Measurements from ENCODE around the gene SSBP2. TPM values are rescaled to one million over a fixed set of nuclear protein-coding genes. Genes with fewer than 3 reads are reported as not detected.
"Not testable (repeated sequence)": the region's sequence is repeated elsewhere in the genome, so short reads cannot be mapped to it uniquely, and the experiment has no call there.

The SSBP2 gene
- total RNA-seq, 2 experiments from 2014 or later = 28.1 to 30.3 TPM

GRCh38 chr5:81719743-81720345, 31.1 kb downstream of the SSBP2 start:
- no peak overlapping the region for H3K27ac Mint-ChIP-seq
- H3K36me3 Mint-ChIP-seq (ENCODE audit: low read depth) = peaks cover 3% of the 10 kb centered on the region
- H3K4me3 Mint-ChIP-seq = no peak overlapping the region
- CTCF ChIA-PET = no interaction called here
- H3K27me3 Mint-ChIP-seq = no peaks in the 10 kb centered on the region
- DNase-seq = no peak
- no peaks in the 10 kb centered on the region for H3K9me3 Mint-ChIP-seq
- peaks cover 15% of the 10 kb centered on the region for H3K4me1 Mint-ChIP-seq
- POLR2A ChIA-PET = interaction anchor here (0.6 to 1.4 kb wide), 2 partner anchors 31 to 417 kb away, joined by 4 read pairs; partner anchors contain the start of gene SSBP2

- no peak overlapping the region for H3K4me3 Mint-ChIP-seq
- H3K9me3 Mint-ChIP-seq = peaks cover 1% of the 10 kb centered on the region
- ChIA-PET POLR2A (interaction anchor here (0.6 kb wide), 1 partner anchor 40 kb away, joined by 3 read pairs; no protein-coding TSS in a partner anchor), CTCF (interaction anchor here (0.5 kb wide), 1 partner anchor 543 kb away, joined by 3 read pairs; no protein-coding TSS in a partner anchor)
- peaks cover 15% of the 10 kb centered on the region for H3K4me1 Mint-ChIP-seq
- DNase-seq = no peak
- peaks cover 3% of the 10 kb centered on the region for H3K36me3 Mint-ChIP-seq (ENCODE audit: low read depth)
- no peak overlapping the region for H3K27ac Mint-ChIP-seq
- no peaks in the 10 kb centered on the region for H3K27me3 Mint-ChIP-seq
Observed at GRCh38 chr5:81718300-81718699, 32.6 kb downstream of the SSBP2 start.

GRCh38 chr5:81717860-81718259, 33.0 kb downstream of the SSBP2 start:
- H3K9me3 Mint-ChIP-seq = peaks cover 1% of the 10 kb centered on the region
- CTCF ChIA-PET = no interaction called here
- POLR2A ChIA-PET = interaction anchor here (0.6 kb wide), 1 partner anchor 39 kb away, joined by 3 read pairs; no protein-coding TSS in a partner anchor
- no peak for DNase-seq
- no peak overlapping the region for H3K4me3 Mint-ChIP-seq
- peaks cover 15% of the 10 kb centered on the region for H3K4me1 Mint-ChIP-seq
- H3K36me3 Mint-ChIP-seq (ENCODE audit: low read depth) = peaks cover 3% of the 10 kb centered on the region
- H3K27ac Mint-ChIP-seq = no peak overlapping the region
- no peaks in the 10 kb centered on the region for H3K27me3 Mint-ChIP-seq

- POLR2A ChIA-PET = no interaction called here
- Mint-ChIP-seq H3K4me3 (no peak overlapping the region), H3K27ac (no peak overlapping the region), H3K4me1 (peaks cover 15% of the 10 kb centered on the region), H3K27me3 (no peaks in the 10 kb centered on the region), H3K36me3 (ENCODE audit: low read depth) (peaks cover 3% of the 10 kb centered on the region), H3K9me3 (peaks cover 1% of the 10 kb centered on the region)
- DNase-seq = no peak
- CTCF ChIA-PET = no interaction called here
Observed at GRCh38 chr5:81717226-81717625, 33.7 kb downstream of the SSBP2 start.

GRCh38 chr5:81714076-81714475, 36.8 kb downstream of the SSBP2 start:
- CTCF ChIA-PET; H3K4me1 Mint-ChIP-seq; DNase-seq; H3K9me3 Mint-ChIP-seq; H3K4me3 Mint-ChIP-seq; H3K27me3 Mint-ChIP-seq; H3K36me3 Mint-ChIP-seq (ENCODE audit: low read depth); H3K27ac Mint-ChIP-seq; POLR2A ChIA-PET: not testable (repeated sequence)

GRCh38 chr5:81708889-81709288, 42.0 kb downstream of the SSBP2 start:
- H3K4me3 Mint-ChIP-seq = no peak overlapping the region
- H3K27ac Mint-ChIP-seq = no peak overlapping the region
- H3K4me1 Mint-ChIP-seq = no peaks in the 10 kb centered on the region
- ChIA-PET CTCF (no interaction called here), POLR2A (no interaction called here)
- DNase-seq = no peak
- no peaks in the 10 kb centered on the region for H3K36me3 Mint-ChIP-seq (ENCODE audit: low read depth)
- H3K9me3 Mint-ChIP-seq = no peaks in the 10 kb centered on the region
- no peaks in the 10 kb centered on the region for H3K27me3 Mint-ChIP-seq

GRCh38 chr5:81703840-81704239, 47.1 kb downstream of the SSBP2 start:
- DNase-seq = no peak
- no peaks in the 10 kb centered on the region for H3K27me3 Mint-ChIP-seq
- no peak overlapping the region for H3K27ac Mint-ChIP-seq
- ChIA-PET CTCF (no interaction called here), POLR2A (no interaction called here)
- no peak overlapping the region for H3K4me3 Mint-ChIP-seq
- H3K36me3 Mint-ChIP-seq (ENCODE audit: low read depth) = no peaks in the 10 kb centered on the region
- peaks cover 3% of the 10 kb centered on the region for H3K9me3 Mint-ChIP-seq
- no peaks in the 10 kb centered on the region for H3K4me1 Mint-ChIP-seq

- no peak for DNase-seq
- H3K27me3 Mint-ChIP-seq = no peaks in the 10 kb centered on the region
- CTCF ChIA-PET = no interaction called here
- POLR2A ChIA-PET = no interaction called here
- H3K4me3 Mint-ChIP-seq = no peak overlapping the region
- H3K36me3 Mint-ChIP-seq (ENCODE audit: low read depth) = no peaks in the 10 kb centered on the region
- H3K27ac Mint-ChIP-seq = no peak overlapping the region
- peaks cover 8% of the 10 kb centered on the region for H3K4me1 Mint-ChIP-seq
- H3K9me3 Mint-ChIP-seq = peaks cover 3% of the 10 kb centered on the region
Observed at GRCh38 chr5:81700166-81700565, 50.7 kb downstream of the SSBP2 start.

GRCh38 chr5:81698813-81699212, 52.1 kb downstream of the SSBP2 start:
- CTCF ChIA-PET = no interaction called here

GRCh38 chr5:81696418-81697397, 54.2 kb downstream of the SSBP2 start:
- no peak overlapping the region for H3K4me3 Mint-ChIP-seq
- ChIA-PET POLR2A (no interaction called here), CTCF (no interaction called here)
- H3K27me3 Mint-ChIP-seq = no peaks in the 10 kb centered on the region
- peaks cover 6% of the 10 kb centered on the region for H3K36me3 Mint-ChIP-seq (ENCODE audit: low read depth)
- H3K4me1 Mint-ChIP-seq = peaks cover 8% of the 10 kb centered on the region
- H3K27ac Mint-ChIP-seq = no peak overlapping the region
- no peak for DNase-seq
- H3K9me3 Mint-ChIP-seq = peaks cover 6% of the 10 kb centered on the region

More at GRCh38 chr5:81698813-81699212, 52.1 kb downstream of the SSBP2 start:
- no peak for DNase-seq
- H3K9me3 Mint-ChIP-seq = peaks cover 3% of the 10 kb centered on the region
- H3K36me3 Mint-ChIP-seq (ENCODE audit: low read depth) = no peaks in the 10 kb centered on the region
- no peaks in the 10 kb centered on the region for H3K27me3 Mint-ChIP-seq
- no peak overlapping the region for H3K4me3 Mint-ChIP-seq
- no peak overlapping the region for H3K27ac Mint-ChIP-seq
- POLR2A ChIA-PET = no interaction called here
- H3K4me1 Mint-ChIP-seq = peaks cover 8% of the 10 kb centered on the region

GRCh38 chr5:81694726-81695125, 56.2 kb downstream of the SSBP2 start:
- ChIA-PET CTCF (interaction anchor here (1.5 kb wide), 1 partner anchor 21 kb away, joined by 3 read pairs; no protein-coding TSS in a partner anchor), POLR2A (no interaction called here)
- peaks cover 8% of the 10 kb centered on the region for H3K4me1 Mint-ChIP-seq
- peaks cover 20% of the 10 kb centered on the region for H3K36me3 Mint-ChIP-seq (ENCODE audit: low read depth)
- H3K9me3 Mint-ChIP-seq = peaks cover 15% of the 10 kb centered on the region
- H3K27ac Mint-ChIP-seq = no peak overlapping the region
- H3K27me3 Mint-ChIP-seq = no peaks in the 10 kb centered on the region
- H3K4me3 Mint-ChIP-seq = no peak overlapping the region
- DNase-seq = no peak

GRCh38 chr5:81688215-81688614, 62.7 kb downstream of the SSBP2 start:
- Mint-ChIP-seq H3K27ac (no peak overlapping the region), H3K27me3 (no peaks in the 10 kb centered on the region), H3K4me3 (no peak overlapping the region), H3K9me3 (peaks cover 29% of the 10 kb centered on the region), H3K4me1 (no peaks in the 10 kb centered on the region), H3K36me3 (ENCODE audit: low read depth) (peaks cover 33% of the 10 kb centered on the region)
- DNase-seq = no peak
- ChIA-PET POLR2A (no interaction called here), CTCF (no interaction called here)

GRCh38 chr5:81687292-81687691, 63.6 kb downstream of the SSBP2 start:
- Mint-ChIP-seq H3K27me3 (no peaks in the 10 kb centered on the region), H3K9me3 (peaks cover 29% of the 10 kb centered on the region), H3K27ac (no peak overlapping the region), H3K4me1 (no peaks in the 10 kb centered on the region), H3K4me3 (no peak overlapping the region), H3K36me3 (ENCODE audit: low read depth) (peaks cover 30% of the 10 kb centered on the region)
- ChIA-PET CTCF (no interaction called here), POLR2A (no interaction called here)
- no peak for DNase-seq

Measured in activated CD4-positive, alpha-beta memory T cell treated with anti-CD3 and anti-CD28 coated beads, Interleukin-2, amount 10 ng/mL, durations not matched to agents 7 days and 5 days (primary cell).